ENCODE data around the gene CPB2. TPM values are rescaled to one million over a fixed set of nuclear protein-coding genes. Genes with fewer than 3 reads are reported as not detected.

The CPB2 gene
- total RNA-seq, 3 donors from 2014 or later (not counting 1 experiment from before 2014, with no cell fraction given): not detected

GRCh38 chr13:46012404-46012803 is 92.4 kb downstream of the CPB2 start:
- H3K36me3 ChIP-seq (ENCODE audit: control insufficient read depth, insufficient read depth, low read length): peaks cover 67% of the 10 kb centered on the region

DNA sequence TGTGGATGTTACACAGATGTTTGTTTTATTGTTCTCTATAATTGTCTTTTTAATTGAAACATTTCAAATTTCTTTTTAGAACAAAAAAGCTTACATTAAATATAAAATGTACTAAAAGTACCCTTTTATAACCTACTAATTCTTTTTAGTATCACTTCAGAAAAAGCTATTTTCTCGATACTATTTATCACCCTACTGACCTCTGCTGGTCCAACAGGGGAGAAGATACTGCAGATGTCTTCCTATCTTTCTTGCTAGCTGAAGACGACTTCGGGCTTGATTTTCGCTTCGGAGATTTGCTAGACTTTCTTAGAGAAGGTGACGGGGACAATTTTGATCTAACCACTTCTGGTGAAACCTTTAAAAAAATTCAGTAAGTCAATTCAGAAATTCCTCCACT is 94.7 kb downstream of the CPB2 start:
- H3K36me3 Mint-ChIP-seq: peaks cover 19% of the 10 kb centered on the region
- no peaks in the 10 kb centered on the region for H3K27me3 Mint-ChIP-seq (ENCODE audit: low read depth in 2 of 2)
- Histone ChIP-seq H3K4me3 (ENCODE audit: low read length) (no peak overlapping the region), H3K9me3 (ENCODE audit: control insufficient read depth, insufficient read depth, low read length) (no peaks in the 10 kb centered on the region), H3K27me3 (ENCODE audit: control insufficient read depth, insufficient read depth, low read length) (no peaks in the 10 kb centered on the region), H3K4me1 (ENCODE audit: control insufficient read depth, insufficient read depth, low read length) (no peaks in the 10 kb centered on the region), H3K36me3 (ENCODE audit: control insufficient read depth, insufficient read depth, low read length) (peaks cover 61% of the 10 kb centered on the region), H3K27ac (ENCODE audit: low read length) (no peak overlapping the region)
- H3K9me3 Mint-ChIP-seq: no peaks in the 10 kb centered on the region
- H3K4me3 Mint-ChIP-seq: no peak overlapping the region
- TF ChIP-seq CTCF (IDR thresholded peaks at IDR 0.05): no peak
- 98% methylated on average over 6 of the region's 6 CpGs for WGBS (ENCODE audit: insufficient coverage)
- DNase-seq (no peak), ATAC-seq (no peak)
- no peak overlapping the region for H3K27ac Mint-ChIP-seq
- intact Hi-C loops (cut with micrococcal nuclease): no loop called here
- no peaks in the 10 kb centered on the region for H3K4me1 Mint-ChIP-seq

More at GRCh38 chr13:46012404-46012803, 92.4 kb downstream of the CPB2 start:
- no peak for TF ChIP-seq CTCF (IDR thresholded peaks at IDR 0.05)
- H3K27ac ChIP-seq (ENCODE audit: low read length): no peak overlapping the region
- Mint-ChIP-seq H3K4me3 (no peak overlapping the region), H3K27me3 (ENCODE audit: low read depth in 2 of 2) (no peaks in the 10 kb centered on the region), H3K9me3 (no peaks in the 10 kb centered on the region), H3K4me1 (peaks cover 6 to 7% of the 10 kb centered on the region in 2 donors), H3K36me3 (peaks cover 30% of the 10 kb centered on the region), H3K27ac (no peak overlapping the region)
- no peak for ATAC-seq
- DNase-seq: no peak
- no peaks in the 10 kb centered on the region for H3K9me3 ChIP-seq (ENCODE audit: control insufficient read depth, insufficient read depth, low read length)
- no peaks in the 10 kb centered on the region for H3K27me3 ChIP-seq (ENCODE audit: control insufficient read depth, insufficient read depth, low read length)
- H3K4me3 ChIP-seq (ENCODE audit: low read length): no peak overlapping the region
- H3K4me1 ChIP-seq (ENCODE audit: control insufficient read depth, insufficient read depth, low read length): no peaks in the 10 kb centered on the region
- intact Hi-C loops (cut with micrococcal nuclease): no loop called here

DNA sequence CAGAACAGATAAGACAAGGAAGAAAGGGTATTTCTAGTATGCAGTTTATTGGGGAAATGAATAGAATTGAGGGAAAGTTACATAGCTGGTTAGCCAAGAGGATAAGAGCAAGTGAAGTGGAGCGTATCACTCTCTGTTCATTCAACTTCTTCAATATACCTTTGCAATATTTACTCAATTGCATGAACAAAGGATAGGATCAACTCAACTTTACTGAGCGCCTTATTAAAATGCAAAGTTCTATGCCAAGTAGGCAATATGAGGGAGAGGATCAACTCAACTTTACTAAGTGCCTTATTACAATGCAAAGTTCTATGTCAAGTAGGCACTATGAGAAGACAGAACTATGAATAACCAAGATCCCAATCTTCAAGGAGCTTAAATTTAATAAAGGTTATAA is 96.2 kb downstream of the CPB2 start:
- no peaks in the 10 kb centered on the region for H3K27me3 ChIP-seq (ENCODE audit: control insufficient read depth, insufficient read depth, low read length)
- Mint-ChIP-seq H3K36me3 (peaks cover 19% of the 10 kb centered on the region), H3K9me3 (no peaks in the 10 kb centered on the region), H3K27me3 (ENCODE audit: low read depth in 2 of 2) (no peaks in the 10 kb centered on the region), H3K27ac (no peak overlapping the region), H3K4me1 (no peaks in the 10 kb centered on the region), H3K4me3 (no peak overlapping the region)
- intact Hi-C loops (cut with micrococcal nuclease): no loop called here
- DNase-seq: no peak
- no peaks in the 10 kb centered on the region for H3K4me1 ChIP-seq (ENCODE audit: control insufficient read depth, insufficient read depth, low read length)
- no peaks in the 10 kb centered on the region for H3K9me3 ChIP-seq (ENCODE audit: control insufficient read depth, insufficient read depth, low read length)
- peaks cover 55% of the 10 kb centered on the region for H3K36me3 ChIP-seq (ENCODE audit: control insufficient read depth, insufficient read depth, low read length)
- WGBS (ENCODE audit: insufficient coverage): no CpG with 5 or more reads among the region's 2 CpGs
- H3K4me3 ChIP-seq (ENCODE audit: low read length): no peak overlapping the region
- no peak for TF ChIP-seq CTCF (IDR thresholded peaks at IDR 0.05)
- H3K27ac ChIP-seq (ENCODE audit: low read length): no peak overlapping the region
- ATAC-seq: no peak

DNA sequence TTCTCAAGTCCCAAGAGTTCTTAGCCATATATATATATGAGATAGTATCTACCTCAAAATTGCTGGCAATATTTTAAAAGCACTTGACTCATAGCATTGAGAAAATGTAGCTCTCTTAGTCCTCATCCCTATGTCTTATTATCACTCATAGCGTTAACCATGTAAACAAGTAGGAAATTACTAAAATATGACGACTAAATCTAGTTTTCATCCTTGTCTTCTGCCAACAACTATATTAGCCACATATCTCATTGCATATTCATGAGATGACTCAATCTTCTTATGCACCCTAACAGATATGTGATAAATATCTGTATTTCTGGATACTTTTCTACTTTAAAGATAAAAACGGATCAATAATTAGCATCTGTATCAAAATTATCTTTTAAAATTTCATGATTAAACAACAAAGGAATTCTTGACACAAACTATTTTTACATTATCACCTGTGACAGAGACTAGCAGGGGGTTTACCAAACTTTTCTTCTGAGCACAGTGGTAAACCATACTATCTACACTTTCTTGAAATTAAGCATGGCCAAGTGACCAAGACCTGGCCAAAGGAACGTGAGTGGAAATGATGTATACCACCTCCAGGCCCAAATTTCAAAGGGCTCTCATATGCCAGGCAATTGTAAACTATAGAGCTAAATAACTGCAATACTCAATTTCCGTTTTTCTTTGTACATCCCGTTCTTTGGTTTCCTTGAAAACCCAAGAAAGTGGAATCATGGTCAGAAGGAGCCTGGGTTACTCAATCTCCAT is 98.0 kb downstream of the CPB2 start:
- DNase-seq (no peak), ATAC-seq (no peak)
- Mint-ChIP-seq H3K9me3 (no peaks in the 10 kb centered on the region), H3K36me3 (peaks cover 20% of the 10 kb centered on the region), H3K27me3 (ENCODE audit: low read depth in 2 of 2) (no peaks in the 10 kb centered on the region), H3K27ac (no peak overlapping the region), H3K4me1 (no peaks in the 10 kb centered on the region), H3K4me3 (no peak overlapping the region)
- Histone ChIP-seq H3K27me3 (ENCODE audit: control insufficient read depth, insufficient read depth, low read length) (no peaks in the 10 kb centered on the region), H3K4me3 (ENCODE audit: low read length) (no peak overlapping the region), H3K4me1 (ENCODE audit: control insufficient read depth, insufficient read depth, low read length) (no peaks in the 10 kb centered on the region), H3K27ac (ENCODE audit: low read length) (no peak overlapping the region), H3K9me3 (ENCODE audit: control insufficient read depth, insufficient read depth, low read length) (no peaks in the 10 kb centered on the region), H3K36me3 (ENCODE audit: control insufficient read depth, insufficient read depth, low read length) (peaks cover 59% of the 10 kb centered on the region)
- no peak for TF ChIP-seq CTCF (IDR thresholded peaks at IDR 0.05)
- intact Hi-C loops (cut with micrococcal nuclease): no loop called here
- WGBS (ENCODE audit: insufficient coverage): 86% methylated on average over 5 of the region's 6 CpGs
